Type B pancreatic cell (in vitro differentiated cells): ENCODE measurements around the gene MRGPRX3. TPM values are rescaled to one million over a fixed set of nuclear protein-coding genes. Genes with fewer than 3 reads are reported as not detected.

Experiments used
- DNase-seq: peaks from one replicate; pipeline ENCODE4 v3.0.0; 2021; ENCODE audit warnings: mixed read lengths; ENCODE audit not compliant: unreplicated experiment; ENCODE audit errors: extremely low spot score
- H3K27ac Mint-ChIP-seq: 2 replicates; pipeline ENCODE4 v1.8.0; 2021; ENCODE audit warnings: mild to moderate bottlenecking, mixed read lengths
- H3K27me3 Mint-ChIP-seq: 2 replicates; pipeline ENCODE4 v1.8.0; 2021; ENCODE audit warnings: mixed read lengths
- H3K36me3 Mint-ChIP-seq: 2 replicates; pipeline ENCODE4 v1.8.0; 2021; ENCODE audit warnings: mixed read lengths
- H3K4me1 Mint-ChIP-seq: one replicate; pipeline ENCODE4 v1.8.0; 2021; ENCODE audit warnings: mixed read lengths; ENCODE audit not compliant: unreplicated experiment
- H3K4me3 Mint-ChIP-seq: 2 replicates; pipeline ENCODE4 v1.8.0; 2021; ENCODE audit warnings: mild to moderate bottlenecking, mixed read lengths
- H3K9me3 Mint-ChIP-seq: 2 replicates; pipeline ENCODE4 v1.8.0; 2021; ENCODE audit warnings: mixed read lengths
- CTCF ChIP-seq: fragments of 200-600 bp; sonication (generic); conservative IDR thresholded peaks from 2 replicates; pipeline ENCODE4 v1.5.0; 2021; ENCODE audit warnings: antibody characterized with exemption, mild to moderate bottlenecking
- long read RNA-seq: library from polyadenylated mRNA; unstranded; transcript quantifications from one replicate; pipeline ENCODE4 v2.0.0, GENCODE V29; 2020
- total RNA-seq: library from RNA; stranded (reverse); gene quantifications from 2 replicates; pipeline ENCODE4 v1.2.1, GENCODE V29; 2021; ENCODE audit warnings: low replicate concordance

The MRGPRX3 gene
- not detected in 2 replicates for total RNA-seq
- long read RNA-seq: 0 reads

- H3K4me3 Mint-ChIP-seq: no peak within 1 kb of the TSS
- no peaks in the 10 kb centered on the region for H3K36me3 Mint-ChIP-seq
- H3K27ac Mint-ChIP-seq: no peak within 1 kb of the TSS
Observed at GRCh38 chr11:18132341-18132740, at the start of gene MRGPRX3. MRGPRX3 (plus strand) TSS chr11:18132571; CDS start chr11:18137203, 4,632 bp downstream.

GRCh38 chr11:18088366-18088765, 44.0 kb upstream of the MRGPRX3 start:
- H3K9me3 Mint-ChIP-seq: no peaks in the 10 kb centered on the region
- no peaks in the 10 kb centered on the region for H3K4me1 Mint-ChIP-seq
- peaks cover 22% of the 10 kb centered on the region for H3K36me3 Mint-ChIP-seq

More at GRCh38 chr11:18132341-18132740, at the start of gene MRGPRX3:
- no peak for DNase-seq
- H3K27me3 Mint-ChIP-seq: peaks cover 51% of the 10 kb centered on the region
- no peaks in the 10 kb centered on the region for H3K9me3 Mint-ChIP-seq
- no peak for TF ChIP-seq CTCF
- no peaks in the 10 kb centered on the region for H3K4me1 Mint-ChIP-seq

GRCh38 chr11:18088966-18089365, 43.4 kb upstream of the MRGPRX3 start:
- no peak for TF ChIP-seq CTCF
- Mint-ChIP-seq H3K4me3 (no peak overlapping the region), H3K4me1 (no peaks in the 10 kb centered on the region), H3K27ac (no peak overlapping the region), H3K9me3 (no peaks in the 10 kb centered on the region), H3K36me3 (peaks cover 22% of the 10 kb centered on the region), H3K27me3 (no peaks in the 10 kb centered on the region)
- no peak for DNase-seq

More at GRCh38 chr11:18088366-18088765, 44.0 kb upstream of the MRGPRX3 start:
- no peak for TF ChIP-seq CTCF
- no peaks in the 10 kb centered on the region for H3K27me3 Mint-ChIP-seq
- no peak overlapping the region for H3K27ac Mint-ChIP-seq
- H3K4me3 Mint-ChIP-seq: no peak overlapping the region
- no peak for DNase-seq

DNA sequence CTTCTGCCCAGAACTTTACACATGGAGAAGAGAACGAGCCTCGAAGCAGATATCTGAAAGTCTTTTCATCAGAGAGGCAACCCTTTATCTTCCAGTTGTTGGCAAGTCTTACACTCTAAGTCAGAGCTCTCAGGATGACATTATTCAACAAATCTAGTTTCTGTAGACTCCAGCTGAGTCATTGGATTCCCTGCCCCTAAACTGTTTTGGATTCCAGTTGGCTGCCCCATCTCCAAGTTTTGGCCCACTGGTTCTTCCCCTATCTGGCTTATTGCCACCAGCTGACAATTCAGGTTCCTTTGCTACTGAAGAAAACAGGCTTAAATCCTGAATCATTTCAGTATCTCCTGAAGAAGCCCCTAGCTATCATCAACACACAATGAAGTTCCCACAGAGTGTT, 40.6 kb upstream of the MRGPRX3 start:
- H3K27ac Mint-ChIP-seq: no peak overlapping the region
- TF ChIP-seq CTCF: no peak
- H3K9me3 Mint-ChIP-seq: no peaks in the 10 kb centered on the region
- no peaks in the 10 kb centered on the region for H3K4me1 Mint-ChIP-seq
- H3K27me3 Mint-ChIP-seq: no peaks in the 10 kb centered on the region
- no peak for DNase-seq
- H3K36me3 Mint-ChIP-seq: peaks cover 23% of the 10 kb centered on the region
- H3K4me3 Mint-ChIP-seq: no peak overlapping the region

DNA sequence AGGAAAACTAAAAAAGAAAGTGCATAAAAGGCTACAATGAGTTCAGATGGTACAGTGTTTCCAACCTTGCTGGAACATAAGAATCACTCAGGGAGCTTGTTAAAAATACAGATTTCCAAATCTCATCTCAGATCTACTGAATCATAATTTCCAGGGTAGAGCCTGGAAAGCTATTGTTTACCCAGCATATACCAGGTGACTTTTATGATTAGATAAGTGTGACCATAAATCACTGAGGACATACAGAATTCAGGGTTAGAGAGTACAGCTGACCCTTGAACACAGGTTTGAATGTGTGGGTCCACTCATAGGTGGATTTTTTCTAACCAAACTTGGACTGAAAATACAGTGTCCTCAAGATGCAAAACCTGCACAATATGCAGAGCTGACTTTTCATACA, 38.4 kb upstream of the MRGPRX3 start:
- no peak for DNase-seq
- H3K4me3 Mint-ChIP-seq: no peak overlapping the region
- no peaks in the 10 kb centered on the region for H3K9me3 Mint-ChIP-seq
- no peaks in the 10 kb centered on the region for H3K4me1 Mint-ChIP-seq
- no peak overlapping the region for H3K27ac Mint-ChIP-seq
- H3K36me3 Mint-ChIP-seq: peaks cover 12% of the 10 kb centered on the region
- H3K27me3 Mint-ChIP-seq: no peaks in the 10 kb centered on the region
- TF ChIP-seq CTCF: no peak
